K562 (cell line): Measurements from ENCODE around the gene KCNC3. TPM values are rescaled to one million over a fixed set of nuclear protein-coding genes. Genes with fewer than 3 reads are reported as not detected.
A peak's percentile ranks its signal among the peaks of the same experiment; 100 is the strongest.

Source experiments
- FOXA1 ChIP-seq: fragments of 450-650 bp; IDR thresholded peaks from 2 replicates; pipeline ENCODE4 v1.6.1; 2016; ENCODE audit warnings: mild to moderate bottlenecking, borderline replicate concordance
- HES1 ChIP-seq: fragments of 450-650 bp; IDR thresholded peaks from 2 replicates; pipeline ENCODE4 v1.6.1; 2016; ENCODE audit warnings: low read depth, mild to moderate bottlenecking, moderate library complexity
- MGA ChIP-seq: fragments of 450-650 bp; IDR thresholded peaks from 2 replicates; pipeline ENCODE4 v1.6.1; 2016; ENCODE audit warnings: mild to moderate bottlenecking, moderate library complexity
- NFE2 ChIP-seq: IDR thresholded peaks from 2 replicates; pipeline ENCODE4 v1.6.1; 2014; ENCODE audit warnings: antibody characterized with exemption, low read depth
- NFE2L1 ChIP-seq: fragments of 450-650 bp; IDR thresholded peaks from 2 replicates; pipeline ENCODE4 v1.6.1; 2016; ENCODE audit warnings: missing genetic modification characterization, low read depth, mild to moderate bottlenecking, missing compliant biosample characterization, moderate library complexity, borderline replicate concordance
- PHB2 ChIP-seq: fragments of 450-650 bp; IDR thresholded peaks from 2 replicates; pipeline ENCODE4 v1.6.1; 2017; ENCODE audit warnings: low read depth
- RCOR1 ChIP-seq, 2 experiments: IDR thresholded peaks; 2 replicates each; pipeline ENCODE4 v1.6.1; 2012; ENCODE audit warnings: low read depth in 2 of 2, low read length in 2 of 2, borderline replicate concordance in 1 of 2, improper control_type of control experiment in 1 of 2
- STAT5A ChIP-seq: IDR thresholded peaks from 2 replicates; pipeline ENCODE4 v1.6.1; 2012; ENCODE audit warnings: low read length, inconsistent platforms, borderline replicate concordance
- TOE1 ChIP-seq, 2 experiments: fragments of 450-650 bp in 1 of 2; sonication (generic) in 1 of 2; formaldehyde crosslinking in 1 of 2; IDR thresholded peaks; 2 replicates each; pipeline versions ENCODE4 v1.7.1 to v1.8.0; 2016 to 2022; ENCODE audit warnings: borderline replicate concordance in 2 of 2, mild to moderate bottlenecking in 2 of 2, antibody characterized with exemption in 1 of 2, inconsistent platforms in 1 of 2, low read depth in 1 of 2, missing genetic modification reagents in 1 of 2, moderate library complexity in 1 of 2
- ZFP36 ChIP-seq: fragments of 150-350 bp; IDR thresholded peaks from 2 replicates; pipeline ENCODE4 v1.6.1; 2018; ENCODE audit warnings: low read length, low read depth; ENCODE audit not compliant: partially characterized antibody
- ZNF143 ChIP-seq: sonication (generic); formaldehyde crosslinking; IDR thresholded peaks from 2 replicates; pipeline ENCODE4 v1.9.0; 2022; ENCODE audit warnings: mild to moderate bottlenecking, missing genetic modification reagents
- ZNF24 ChIP-seq: fragments of 450-650 bp; IDR thresholded peaks from 2 replicates; pipeline ENCODE4 v1.6.1; 2016
- ZNF41 ChIP-seq: fragments of 250-450 bp; sonication (Bioruptor Pico); conservative IDR thresholded peaks from 2 replicates; pipeline ENCODE4 v1.4.0; 2020; ENCODE audit warnings: mild to moderate bottlenecking
- ZNF695 ChIP-seq: fragments of 450-650 bp; formaldehyde crosslinking; IDR thresholded peaks from 2 replicates; pipeline ENCODE4 v1.4.0; 2020; ENCODE audit warnings: mild to moderate bottlenecking, moderate library complexity
- polyA plus RNA-seq, 8 experiments: library from polyadenylated mRNA; depleted of rRNA in 4 of 8; stranded (reverse) in 5 of 8; unstranded in 3 of 8; fragments of >200 nt; fragmentation: Nextera tagmentation in 2 of 8; fragmentation: Illumina TruSeq in 1 of 8; extraction: Ambion mirVana in 2 of 8; extraction: Trizol in 1 of 8; gene quantifications; 2 replicates each; pipeline versions ENCODE4 v1.2.1 to v1.2.3, GENCODE V29; 2011 to 2014; ENCODE audit warnings: inconsistent platforms in 1 of 8, missing spikeins in 1 of 8
- total RNA-seq, 7 experiments: library from RNA; depleted of rRNA in 6 of 7; stranded (reverse); fragments of >200 nt in 6 of 7; fragmentation: Illumina TruSeq in 2 of 7; extraction: Trizol in 2 of 7; gene quantifications; 2 replicates each; pipeline versions ENCODE4 v1.2.1 to v1.2.3, GENCODE V29; 2011 to 2021; ENCODE audit warnings: low replicate concordance in 1 of 7

The KCNC3 gene
- total and polyA plus RNA-seq, 9 of the 15 experiments (the other 6 are each of a cell fraction or from before 2014, with no cell fraction given) = 0.03 to 26.2 (median 2.0) TPM

- peak; percentile 44 for TF ChIP-seq ZFP36
- peak in 1 of 2 experiments; percentile 23; a peak in 1 of 4 replicates for TF ChIP-seq RCOR1 (IDR thresholded peaks at IDR 0.05; ENCODE audit: borderline replicate concordance in 1 of 2, low read depth in 2 of 2, low read length in 2 of 2)
- TF ChIP-seq MGA = peak; percentile 85
- TF ChIP-seq PHB2 = no peak
- no peak for TF ChIP-seq NFE2L1 (tag)
- TF ChIP-seq HES1 = no peak
- TF ChIP-seq ZNF695 (CRISPR knock-in tag) = no peak
- no peak for TF ChIP-seq ZNF24
- peak; percentile 71 for TF ChIP-seq ZNF143 (CRISPR knock-in tag)
- 0 out of 2 replicates have a peak, but pooled peaks have one; percentile 10 for TF ChIP-seq STAT5A
- TF ChIP-seq FOXA1 = no peak
- peak; percentile 54; the same call in 1 of the 2 replicates for TF ChIP-seq NFE2
- TF ChIP-seq ZNF41 (CRISPR knock-in tag) = no peak
- TF ChIP-seq TOE1 (IDR thresholded peaks at IDR 0.05; ENCODE audit: borderline replicate concordance) = peak; percentile 17; the same call in 1 of the 2 replicates
- TF ChIP-seq TOE1 (CRISPR knock-in tag; IDR thresholded peaks at IDR 0.05; ENCODE audit: borderline replicate concordance, low read depth) = no peak
Measured at GRCh38 chr19:50357178-50358100, 28.3 kb upstream of the KCNC3 start (continued).
